ENCODE results near the gene NUDT19. TPM values are rescaled to one million over a fixed set of nuclear protein-coding genes. Genes with fewer than 3 reads are reported as not detected.
"Not testable (repeated sequence)": the region's sequence is repeated elsewhere in the genome, so short reads cannot be mapped to it uniquely, and the experiment has no call there.

NUDT19 gene
- total RNA-seq, result 8.9 TPM

GRCh38 chr19:32691291-32691951 lies at the start of gene NUDT19:
TSS of gene NUDT19 (plus strand) at chr19:32691821. CDS start at chr19:32691961, 140 bp downstream.
- DNase-seq (ENCODE audit: low read depth in 2 of 3, low spot score in 2 of 3), result peak; percentile 18 to 81 (median 70)

GRCh38 chr19:32642771-32643170 lies 48.9 kb upstream of the NUDT19 start:
- DNase-seq (ENCODE audit: low read depth in 2 of 3, low spot score in 2 of 3), result peak in 1 of 3 donors; percentile 42

- no peak for DNase-seq (ENCODE audit: low read depth in 2 of 3, low spot score in 2 of 3)
Observed at GRCh38 chr19:32646556-32646955, 45.1 kb upstream of the NUDT19 start.

- DNase-seq (ENCODE audit: low read depth in 2 of 3, low spot score in 2 of 3), result no peak
Observed at GRCh38 chr19:32647361-32647760, 44.3 kb upstream of the NUDT19 start.

- no peak for DNase-seq (ENCODE audit: low read depth in 2 of 3, low spot score in 2 of 3)
Observed at GRCh38 chr19:32649751-32650150, 41.9 kb upstream of the NUDT19 start.

- no peak for DNase-seq (ENCODE audit: low read depth in 2 of 3, low spot score in 2 of 3)
Observed at GRCh38 chr19:32650671-32651070, 41.0 kb upstream of the NUDT19 start.

- no peak for DNase-seq (ENCODE audit: low read depth in 2 of 3, low spot score in 2 of 3)
Observed at GRCh38 chr19:32651729-32652140, 39.9 kb upstream of the NUDT19 start.

- not testable (repeated sequence) for DNase-seq (ENCODE audit: low read depth in 2 of 3, low spot score in 2 of 3)
Observed at GRCh38 chr19:32652331-32652730, 39.3 kb upstream of the NUDT19 start.

GRCh38 chr19:32652894-32653598 lies 38.6 kb upstream of the NUDT19 start:
- DNase-seq (ENCODE audit: low read depth in 2 of 3, low spot score in 2 of 3), result no peak

- DNase-seq (ENCODE audit: low read depth in 2 of 3, low spot score in 2 of 3), result no peak
Observed at GRCh38 chr19:32653599-32653915, 38.1 kb upstream of the NUDT19 start.

GRCh38 chr19:32656379-32656778 lies 35.2 kb upstream of the NUDT19 start:
- DNase-seq (ENCODE audit: low read depth in 2 of 3, low spot score in 2 of 3), result not testable (repeated sequence)

GRCh38 chr19:32658075-32658474 lies 33.5 kb upstream of the NUDT19 start:
- DNase-seq (ENCODE audit: low read depth in 2 of 3, low spot score in 2 of 3), result no peak

- no peak for DNase-seq (ENCODE audit: low read depth in 2 of 3, low spot score in 2 of 3)
Observed at GRCh38 chr19:32658527-32658926, 33.1 kb upstream of the NUDT19 start.

- DNase-seq (ENCODE audit: low read depth in 2 of 3, low spot score in 2 of 3), result no peak
Observed at GRCh38 chr19:32661318-32661717, 30.3 kb upstream of the NUDT19 start.

GRCh38 chr19:32662186-32662585 lies 29.4 kb upstream of the NUDT19 start:
- DNase-seq (ENCODE audit: low read depth in 2 of 3, low spot score in 2 of 3), result peak in 2 of 3 donors; percentile 60 to 78

GRCh38 chr19:32666084-32666483 lies 25.5 kb upstream of the NUDT19 start:
- no peak for DNase-seq (ENCODE audit: low read depth in 2 of 3, low spot score in 2 of 3)

GRCh38 chr19:32669310-32669709 lies 22.3 kb upstream of the NUDT19 start:
- DNase-seq (ENCODE audit: low read depth in 2 of 3, low spot score in 2 of 3), result no peak

GRCh38 chr19:32671883-32672593 lies 19.6 kb upstream of the NUDT19 start:
- DNase-seq (ENCODE audit: low read depth in 2 of 3, low spot score in 2 of 3), result peak in 2 of 3 donors; percentile 51 to 56

- DNase-seq (ENCODE audit: low read depth in 2 of 3, low spot score in 2 of 3), result no peak
Observed at GRCh38 chr19:32672841-32673240, 18.8 kb upstream of the NUDT19 start.

- no peak for DNase-seq (ENCODE audit: low read depth in 2 of 3, low spot score in 2 of 3)
Observed at GRCh38 chr19:32673573-32673972, 18.0 kb upstream of the NUDT19 start.

- no peak for DNase-seq (ENCODE audit: low read depth in 2 of 3, low spot score in 2 of 3)
Observed at GRCh38 chr19:32674153-32674930, 17.3 kb upstream of the NUDT19 start.
